K562 (cell line): ENCODE measurements around the gene SHISAL2A. TPM values are rescaled to one million over a fixed set of nuclear protein-coding genes. Genes with fewer than 3 reads are reported as not detected.

Experiments used
- ATAC-seq: fragments of 200-7000 bp; cut with Tn5 transposase; 3 replicates; pipeline ENCODE4 v1.9.1; 2020; ENCODE audit warnings: moderate library complexity
- BruUV-seq: library from RNA; stranded (reverse); fragments of 400-500 nt; replicated peaks from 2 replicates; lab custom pipeline; 2021; lab: Mats Ljungman, UMichigan
- CTCF ChIA-PET: fragments of 300-600 bp; formaldehyde crosslinking; extraction: SDS; loops from one replicate; lab custom pipeline; 2021; ENCODE audit warnings: low intra/inter-chr PET ratio; lab: Yijun Ruan, JAX
- POLR2A ChIA-PET: fragments of 300-600, 350-650 bp; sonication (Branson Sonifier 250); formaldehyde crosslinking; extraction: SDS; loops from one replicate; lab custom pipeline; 2021; ENCODE audit warnings: antibody characterized with exemption, inconsistent platforms; lab: Yijun Ruan, JAX
- DNase-seq, 4 experiments: peaks; one replicate each; pipeline versions ENCODE4 v3.0.0 to v3.0.0-alpha.2; 2011 to 2018; ENCODE audit warnings: low spot score in 3 of 4, mixed read lengths in 3 of 4; ENCODE audit errors: extremely low read depth in 1 of 4
- FAIRE-seq: peaks from 2 replicates; lab custom pipeline; 2011; peaks lifted over from hg19 to GRCh38; lab: Jason Lieb, UNC
- H2AFZ ChIP-seq: 2 replicates; pipeline ENCODE4 v1.6.0; 2011; ENCODE audit warnings: low read depth, low read length, control low read depth, inconsistent platforms
- H3K27ac ChIP-seq: fragments of 200-600 bp; 3 replicates; pipeline ENCODE4 v1.8.0; 2011; ENCODE audit warnings: low read depth, mild to moderate bottlenecking, control low read depth, inconsistent platforms, low read length, moderate library complexity, mixed read lengths; ENCODE audit errors: extremely low read depth
- H3K27me3 ChIP-seq, 2 experiments: fragments of 300-600 bp in 1 of 2; 2 replicates in 1 of 2; 3 replicates in 1 of 2; pipeline versions ENCODE4 v1.6.0 to v1.8.0; 2011; ENCODE audit warnings: inconsistent platforms in 2 of 2, low read length in 2 of 2, mild to moderate bottlenecking in 1 of 2, mixed read lengths in 1 of 2, moderate library complexity in 1 of 2; ENCODE audit not compliant: control insufficient read depth in 2 of 2, insufficient read depth in 2 of 2
- H3K36me3 ChIP-seq: fragments of 300-600 bp; 3 replicates; pipeline ENCODE4 v1.8.0; 2011; ENCODE audit warnings: mild to moderate bottlenecking, low read length, inconsistent platforms; ENCODE audit not compliant: control insufficient read depth, insufficient read depth
- H3K4me1 ChIP-seq, 2 experiments: fragments of 200-600 bp in 1 of 2; replicated peaks in 1 of 2; 2 replicates in 1 of 2; 3 replicates in 1 of 2; pipeline versions ENCODE4 v1.5.1 to v1.8.0; 2011; ENCODE audit warnings: inconsistent platforms in 2 of 2, low read length in 2 of 2, mild to moderate bottlenecking in 1 of 2, mixed read lengths in 1 of 2, moderate library complexity in 1 of 2; ENCODE audit not compliant: control insufficient read depth in 2 of 2, insufficient read depth in 2 of 2
- H3K4me2 ChIP-seq: 2 replicates; pipeline ENCODE4 v1.6.1; 2011; ENCODE audit warnings: low read length, control low read depth, inconsistent platforms, mixed read lengths; ENCODE audit not compliant: insufficient read depth
- H3K4me3 ChIP-seq: fragments of 200-600 bp; sonication (generic), shearing (Covaris generic); 2 replicates; pipeline ENCODE4 v1.5.1; 2016; ENCODE audit warnings: control low read depth, inconsistent platforms
- H3K79me2 ChIP-seq: fragments of 200-600 bp; 3 replicates; pipeline ENCODE4 v1.8.0; 2011; ENCODE audit warnings: low read length, inconsistent platforms; ENCODE audit not compliant: control insufficient read depth, insufficient read depth
- H3K9ac ChIP-seq, 2 experiments: 2 replicates each; pipeline versions ENCODE4 v1.6.0 to v1.6.1; 2011; ENCODE audit warnings: low read depth in 2 of 2, low read length in 2 of 2, control low read depth in 1 of 2, inconsistent platforms in 1 of 2, mild to moderate bottlenecking in 1 of 2, mixed read lengths in 1 of 2; ENCODE audit not compliant: insufficient read depth in 1 of 2
- H3K9me1 ChIP-seq: one replicate; pipeline ENCODE4 v1.6.0; 2011; ENCODE audit warnings: inconsistent platforms, mild to moderate bottlenecking, low read length, moderate library complexity; ENCODE audit not compliant: control insufficient read depth, insufficient read depth
- H3K9me3 ChIP-seq: replicated peaks from 2 replicates; pipeline ENCODE4 v1.5.1; 2011; ENCODE audit warnings: low read depth, low read length, inconsistent platforms; ENCODE audit not compliant: control insufficient read depth, insufficient read depth
- H4K20me1 ChIP-seq: replicated peaks from 2 replicates; pipeline ENCODE4 v1.6.1; 2011; ENCODE audit warnings: low read length, inconsistent platforms, mixed read lengths; ENCODE audit not compliant: control insufficient read depth, insufficient read depth
- ARID3A ChIP-seq: IDR thresholded peaks from 2 replicates; pipeline ENCODE4 v1.6.1; 2012; ENCODE audit warnings: low read depth, low read length, improper control_type of control experiment, borderline replicate concordance
- HEY1 ChIP-seq: fragments of 250-450 bp; sonication (Bioruptor Pico); IDR thresholded peaks from 2 replicates; pipeline ENCODE4 v1.5.0; 2020; ENCODE audit warnings: mild to moderate bottlenecking, moderate library complexity, borderline replicate concordance
- MEIS2 ChIP-seq: fragments of 450-650 bp; IDR thresholded peaks from 2 replicates; pipeline ENCODE4 v1.6.1; 2014; ENCODE audit warnings: mild to moderate bottlenecking; ENCODE audit not compliant: partially characterized antibody
- PHF8 ChIP-seq: fragments of 200-600 bp; sonication (generic); IDR thresholded peaks from 2 replicates; pipeline ENCODE4 v1.6.1; 2012; ENCODE audit warnings: mixed run types, mild to moderate bottlenecking, inconsistent platforms, low read length, moderate library complexity, borderline replicate concordance
- TSHZ1 ChIP-seq: fragments of 250-450 bp; sonication (Bioruptor Pico); IDR thresholded peaks from 2 replicates; pipeline ENCODE4 v1.4.0; 2020; ENCODE audit warnings: mild to moderate bottlenecking, moderate library complexity
- U2AF2 ChIP-seq: fragments of 200-400 bp; formaldehyde crosslinking; optimal IDR thresholded peaks from 2 replicates; pipeline ENCODE3; 2017; ENCODE audit warnings: low read depth, mild to moderate bottlenecking, low read length
- ZNF584 ChIP-seq: fragments of 200-800 bp; sonication (Bioruptor generic); IDR thresholded peaks from 2 replicates; pipeline ENCODE4 v1.6.1; 2016; ENCODE audit warnings: low read depth, mild to moderate bottlenecking, missing genetic modification characterization, missing compliant biosample characterization
- ZNF75A ChIP-seq: fragments of 450-650 bp; formaldehyde crosslinking; IDR thresholded peaks from 2 replicates; pipeline ENCODE4 v1.4.0; 2020; ENCODE audit warnings: mild to moderate bottlenecking
- ZNF830 ChIP-seq: fragments of 250-450 bp; sonication (Bioruptor Pico); IDR thresholded peaks from 2 replicates; pipeline ENCODE4 v1.5.0; 2021; ENCODE audit warnings: mild to moderate bottlenecking
- WGBS: fragments of 100-300 bp; shearing (Covaris generic); methylation state at CpG from one replicate; pipeline ENCODE4 v1.1.6; 2016; ENCODE audit warnings: low coverage, mixed read lengths; ENCODE audit not compliant: insufficient coverage; ENCODE audit errors: missing lambda C conversion rate; 5-methylcytosine and 5-hydroxymethylcytosine counted together
- in situ Hi-C: fragments of 300-500 bp; cut with MboI; formaldehyde crosslinking; loops from 4 replicates; pipeline ENCODE4 v1.15.0; 2018; ENCODE audit warnings: inconsistent platforms, mixed read lengths
- intact Hi-C: fragments of 100-400 bp; cut with micrococcal nuclease; formaldehyde crosslinking; loops from 2 replicates; pipeline ENCODE4 v1.14.2; 2022
- polyA plus RNA-seq, 8 experiments: library from polyadenylated mRNA; depleted of rRNA in 4 of 8; stranded (reverse) in 5 of 8; unstranded in 3 of 8; fragments of >200 nt; fragmentation: Nextera tagmentation in 2 of 8; fragmentation: Illumina TruSeq in 1 of 8; extraction: Ambion mirVana in 2 of 8; extraction: Trizol in 1 of 8; gene quantifications; 2 replicates each; pipeline versions ENCODE4 v1.2.1 to v1.2.3, GENCODE V29; 2011 to 2014; ENCODE audit warnings: inconsistent platforms in 1 of 8, missing spikeins in 1 of 8
- total RNA-seq, 7 experiments: library from RNA; depleted of rRNA in 6 of 7; stranded (reverse); fragments of >200 nt in 6 of 7; fragmentation: Illumina TruSeq in 2 of 7; extraction: Trizol in 2 of 7; gene quantifications; 2 replicates each; pipeline versions ENCODE4 v1.2.1 to v1.2.3, GENCODE V29; 2011 to 2021; ENCODE audit warnings: low replicate concordance in 1 of 7
- TF ChIP-seq, protein P1 (sequence below): fragments of 450-650 bp; formaldehyde crosslinking; IDR thresholded peaks from 2 replicates; pipeline ENCODE4 v1.4.0; 2022; ENCODE audit warnings: missing genetic modification characterization

Gene SHISAL2A
- total and polyA plus RNA-seq, 9 of the 15 experiments (the other 6 are each of a cell fraction or from before 2014, with no cell fraction given), result 0.11 TPM; not detected in 8

GRCh38 chr1:52633291-52633754 lies 355 bp downstream of the SHISAL2A start (continued):
- TF ChIP-seq U2AF2 (no peak), MEIS2 (no peak), ARID3A (no peak), ZNF75A (CRISPR knock-in tag) (no peak)
- TF ChIP-seq, protein P1, sequence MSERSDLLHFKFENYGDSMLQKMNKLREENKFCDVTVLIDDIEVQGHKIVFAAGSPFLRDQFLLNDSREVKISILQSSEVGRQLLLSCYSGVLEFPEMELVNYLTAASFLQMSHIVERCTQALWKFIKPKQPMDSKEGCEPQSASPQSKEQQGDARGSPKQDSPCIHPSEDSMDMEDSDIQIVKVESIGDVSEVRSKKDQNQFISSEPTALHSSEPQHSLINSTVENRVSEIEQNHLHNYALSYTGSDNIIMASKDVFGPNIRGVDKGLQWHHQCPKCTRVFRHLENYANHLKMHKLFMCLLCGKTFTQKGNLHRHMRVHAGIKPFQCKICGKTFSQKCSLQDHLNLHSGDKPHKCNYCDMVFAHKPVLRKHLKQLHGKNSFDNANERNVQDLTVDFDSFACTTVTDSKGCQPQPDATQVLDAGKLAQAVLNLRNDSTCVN (CRISPR knock-in tag), result no peak

GRCh38 chr1:52634111-52634510 lies 1.1 kb downstream of the SHISAL2A start:
- in situ Hi-C loops (no loop called here), intact Hi-C loops (no loop called here)
- TF ChIP-seq PHF8 (no peak), TSHZ1 (no peak), ZNF830 (CRISPR knock-in tag) (no peak), ZNF584 (CRISPR knock-in tag) (no peak), HEY1 (CRISPR knock-in tag) (no peak)
- WGBS, result 26% methylated on average over 4 of the region's 4 CpGs
- Histone ChIP-seq H3K9ac (no peak overlapping the region), H3K9me3 (no peaks in the 10 kb centered on the region), H3K4me2 (no peak overlapping the region), H4K20me1 (no peaks in the 10 kb centered on the region), H3K27ac (no peak overlapping the region), H3K36me3 (no peaks in the 10 kb centered on the region), H3K9me1 (no peaks in the 10 kb centered on the region), H3K79me2 (no peaks in the 10 kb centered on the region), H3K4me3 (no peak overlapping the region), H3K27me3 (no peaks in the 10 kb centered on the region), H2AFZ (no peak overlapping the region), H3K4me1 (peaks cover 17 to 19% of the 10 kb centered on the region in 2 experiments; a peak in 4 of 5 replicates)
- ChIA-PET CTCF (interaction anchor here (0.5 kb wide), 1 partner anchor 287 kb away, joined by 3 read pairs; no protein-coding TSS in a partner anchor), POLR2A (interaction anchor here (0.6 to 1.1 kb wide), 3 partner anchors 15 to 40 kb away, joined by 3 to 5 read pairs (median 3); no protein-coding TSS in a partner anchor)
- BruUV-seq, result no TSS peak
- FAIRE-seq (no peak), ATAC-seq (no peak), DNase-seq (no peak)
